GM23338 (cell line): ENCODE measurements around the gene MIOS. TPM values are rescaled to one million over a fixed set of nuclear protein-coding genes. Genes with fewer than 3 reads are reported as not detected.

Source experiments
- ATAC-seq: fragments of 200-7000 bp; cut with Tn5 transposase; 3 replicates; pipeline ENCODE4 v1.9.1; 2020
- DNase-seq: peaks from one replicate; pipeline ENCODE4 v3.0.0-alpha.2; 2015; ENCODE audit warnings: low spot score
- H2AFZ ChIP-seq: fragments of 200-600 bp; sonication (generic); 2 replicates; pipeline ENCODE4 v1.8.0; 2016; ENCODE audit warnings: antibody characterized with exemption, mild to moderate bottlenecking, moderate library complexity
- H3F3A ChIP-seq: fragments of 200-600 bp; sonication (generic); replicated peaks from 2 replicates; pipeline ENCODE4 v1.8.0; 2017; ENCODE audit warnings: antibody characterized with exemption, mixed run types, low read depth
- H3K27ac ChIP-seq: fragments of 200-600 bp; sonication (generic); 2 replicates; pipeline ENCODE4 v1.6.1; 2016; ENCODE audit warnings: low read depth
- H3K27me3 ChIP-seq: fragments of 200-600 bp; sonication (generic); 2 replicates; pipeline ENCODE4 v1.8.0; 2016; ENCODE audit warnings: mild to moderate bottlenecking, mixed run types, moderate library complexity; ENCODE audit not compliant: insufficient read depth
- H3K36me3 ChIP-seq: fragments of 200-600 bp; sonication (generic); 2 replicates; pipeline ENCODE4 v1.8.0; 2016; ENCODE audit warnings: mild to moderate bottlenecking; ENCODE audit not compliant: insufficient read depth
- H3K4me1 ChIP-seq: fragments of 200-600 bp; sonication (generic); 2 replicates; pipeline ENCODE4 v1.8.0; 2016; ENCODE audit warnings: mild to moderate bottlenecking, moderate library complexity; ENCODE audit not compliant: insufficient read depth
- H3K4me2 ChIP-seq: fragments of 200-600 bp; sonication (generic); 2 replicates; pipeline ENCODE4 v1.7.1; 2017; ENCODE audit warnings: mixed run types
- H3K4me3 ChIP-seq: fragments of 200-600 bp; sonication (generic); 2 replicates; pipeline ENCODE4 v1.6.1; 2016; ENCODE audit warnings: mixed run types
- H3K79me2 ChIP-seq: fragments of 200-600 bp; sonication (generic); replicated peaks from 2 replicates; pipeline ENCODE4 v1.8.0; 2017; ENCODE audit warnings: mild to moderate bottlenecking; ENCODE audit not compliant: insufficient read depth
- H3K9me2 ChIP-seq: fragments of 200-600 bp; sonication (generic); 2 replicates; pipeline ENCODE4 v1.8.0; 2017; ENCODE audit not compliant: insufficient read depth
- H4K20me1 ChIP-seq: fragments of 200-600 bp; sonication (generic); replicated peaks from 2 replicates; pipeline ENCODE4 v1.8.0; 2017; ENCODE audit warnings: mild to moderate bottlenecking; ENCODE audit not compliant: insufficient read depth
- H3K27ac Mint-ChIP-seq: 2 replicates; pipeline ENCODE4 v1.8.0; 2020; ENCODE audit warnings: inconsistent platforms, mild to moderate bottlenecking, moderate library complexity, mixed read lengths
- H3K27me3 Mint-ChIP-seq: 3 replicates; pipeline ENCODE4 v1.8.0; 2022; ENCODE audit warnings: low read depth, mild to moderate bottlenecking, moderate library complexity, mixed read lengths, inconsistent platforms; ENCODE audit not compliant: insufficient read depth, poor library complexity
- H3K36me3 Mint-ChIP-seq: 3 replicates; pipeline ENCODE4 v1.8.0; 2021; ENCODE audit warnings: low read depth, mild to moderate bottlenecking, inconsistent platforms, moderate library complexity, mixed read lengths
- H3K4me1 Mint-ChIP-seq: 3 replicates; pipeline ENCODE4 v1.8.0; 2020; ENCODE audit warnings: mild to moderate bottlenecking, inconsistent platforms, mixed read lengths
- H3K4me3 Mint-ChIP-seq: 3 replicates; pipeline ENCODE4 v1.8.0; 2021; ENCODE audit warnings: moderate library complexity, mild to moderate bottlenecking, inconsistent platforms, mixed read lengths
- H3K9me3 Mint-ChIP-seq: 3 replicates; pipeline ENCODE4 v1.8.0; 2020; ENCODE audit warnings: moderate library complexity, mild to moderate bottlenecking, inconsistent platforms, mixed read lengths
- CREB1 ChIP-seq: fragments of 250-450 bp; sonication (Bioruptor Pico); IDR thresholded peaks from 2 replicates; pipeline ENCODE4 v1.5.0; 2020; ENCODE audit warnings: low read depth, mild to moderate bottlenecking, moderate library complexity
- CTCF ChIP-seq, 2 experiments: fragments of 200-600 bp in 1 of 2; sonication (generic) in 1 of 2; conservative IDR thresholded peaks; 2 replicates each; pipeline versions ENCODE4 v1.5.1 to v1.6.1; 2016 to 2017; ENCODE audit warnings: antibody characterized with exemption in 2 of 2, low read depth in 2 of 2, mild to moderate bottlenecking in 2 of 2, moderate library complexity in 1 of 2
- ETS1 ChIP-seq: IDR thresholded peaks from 2 replicates; pipeline ENCODE4 v1.6.1; 2016; ENCODE audit warnings: antibody characterized with exemption
- EZH2 ChIP-seq: fragments of 200-600 bp; sonication (generic); IDR thresholded peaks from one replicate; pipeline ENCODE4 v1.8.0; 2017; ENCODE audit warnings: antibody characterized with exemption, mild to moderate bottlenecking, low read depth; ENCODE audit not compliant: unreplicated experiment
- EZH2phosphoT487 ChIP-seq: fragments of 200-600 bp; sonication (generic); IDR thresholded peaks from one replicate; pipeline ENCODE4 v1.8.1; 2018; ENCODE audit warnings: antibody characterized with exemption; ENCODE audit not compliant: unreplicated experiment
- JUNB ChIP-seq: IDR thresholded peaks from one replicate; pipeline ENCODE4 v1.6.1; 2016; ENCODE audit warnings: antibody characterized with exemption; ENCODE audit not compliant: unreplicated experiment
- REST ChIP-seq: IDR thresholded peaks from one replicate; pipeline ENCODE4 v1.6.1; 2018; ENCODE audit warnings: antibody characterized with exemption; ENCODE audit not compliant: unreplicated experiment
- ZNF114 ChIP-seq: fragments of 250-450 bp; sonication (Bioruptor Pico); IDR thresholded peaks from 2 replicates; pipeline ENCODE4 v1.5.0; 2020; ENCODE audit warnings: mild to moderate bottlenecking, moderate library complexity
- ZNF331 ChIP-seq: fragments of 250-450 bp; sonication (Bioruptor Pico); IDR thresholded peaks from 2 replicates; pipeline ENCODE4 v1.5.0; 2020; ENCODE audit warnings: low read depth, mild to moderate bottlenecking, moderate library complexity
- polyA plus RNA-seq: library from polyadenylated mRNA; unstranded; fragments of >200 nt; fragmentation: Nextera tagmentation; extraction: Ambion mirVana; gene quantifications from 2 replicates; pipeline ENCODE4 v1.2.1, GENCODE V29; 2016
- total RNA-seq: library from RNA; depleted of rRNA; stranded (reverse); fragments of >200 nt; shearing (Covaris generic); gene quantifications from 2 replicates; pipeline ENCODE4 v1.2.3, GENCODE V29; 2014

Gene MIOS
- total and polyA plus RNA-seq, 2 experiments from 2014 or later, result 13.1 to 85.7 TPM

- TF ChIP-seq REST, result no peak
These were observed 15.0 kb downstream of the MIOS start (continued) for GRCh38 chr7:7581531-7582179.

- Histone ChIP-seq H3K4me2 (no peak overlapping the region), H3K36me3 (no peaks in the 10 kb centered on the region), H4K20me1 (no peaks in the 10 kb centered on the region), H3K27me3 (no peaks in the 10 kb centered on the region), H3K9me2 (no peaks in the 10 kb centered on the region), H3K27ac (no peak overlapping the region), H2AFZ (no peak overlapping the region), H3K79me2 (peaks cover 6% of the 10 kb centered on the region; the same call in 1 of the 2 replicates), H3K4me1 (no peaks in the 10 kb centered on the region), H3F3A (no peaks in the 10 kb centered on the region), H3K4me3 (no peak overlapping the region)
- Mint-ChIP-seq H3K9me3 (no peaks in the 10 kb centered on the region), H3K27ac (no peak overlapping the region), H3K36me3 (peaks cover 16% of the 10 kb centered on the region; the same call in 2 of the 3 replicates), H3K4me1 (peaks cover 9% of the 10 kb centered on the region), H3K4me3 (no peak overlapping the region), H3K27me3 (no peaks in the 10 kb centered on the region)
- ATAC-seq, result no peak
- no peak for DNase-seq
- TF ChIP-seq CREB1 (CRISPR knock-in tag) (no peak), EZH2 (no peak), EZH2phosphoT487 (no peak), ETS1 (no peak), ZNF331 (CRISPR knock-in tag) (no peak), ZNF114 (CRISPR knock-in tag) (no peak), JUNB (no peak), REST (no peak), CTCF (conservative IDR thresholded peaks at IDR 0.05; ENCODE audit: low read depth in 2 of 2) (no peak)
These were observed 15.9 kb downstream of the MIOS start for GRCh38 chr7:7582596-7582995.
